ENCODE measurements around the gene REEP1.
A peak's percentile ranks its signal among the peaks of the same experiment; 100 is the strongest.
"Not testable (repeated sequence)": the region's sequence is repeated elsewhere in the genome, so short reads cannot be mapped to it uniquely, and the experiment has no call there.

The REEP1 gene

GRCh38 chr2:86337244-86337835, at the start of gene REEP1:
REEP1 (minus strand) TSS chr2:86337626; CDS start chr2:86337510, 116 bp downstream.
- no peak for DNase-seq

DNA sequence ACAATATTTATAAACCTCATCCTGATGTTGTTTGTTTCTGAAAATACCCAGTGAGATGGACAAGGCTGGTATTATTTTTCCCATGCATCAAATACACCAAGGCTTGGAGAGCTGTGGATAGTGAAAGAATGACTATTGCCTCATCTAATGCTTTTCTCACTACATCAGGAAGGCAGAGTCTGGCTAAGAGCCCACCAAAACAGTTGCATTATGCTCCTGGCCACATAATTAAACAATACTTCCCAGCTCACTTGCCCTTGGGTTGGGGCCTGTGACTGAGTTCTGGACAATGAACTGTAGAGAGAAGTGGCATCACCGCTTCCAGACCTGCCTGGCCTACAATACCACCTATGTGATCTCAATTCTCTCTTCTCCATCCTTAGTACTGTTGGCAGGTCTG, 46.4 kb upstream of the REEP1 start:
- no peak for DNase-seq

GRCh38 chr2:86382698-86383097, 45.3 kb upstream of the REEP1 start:
- no peak for DNase-seq

- no peak for DNase-seq
Observed at GRCh38 chr2:86382108-86382507, 44.7 kb upstream of the REEP1 start.

GRCh38 chr2:86378469-86378868, 41.0 kb upstream of the REEP1 start:
- no peak for DNase-seq

DNA sequence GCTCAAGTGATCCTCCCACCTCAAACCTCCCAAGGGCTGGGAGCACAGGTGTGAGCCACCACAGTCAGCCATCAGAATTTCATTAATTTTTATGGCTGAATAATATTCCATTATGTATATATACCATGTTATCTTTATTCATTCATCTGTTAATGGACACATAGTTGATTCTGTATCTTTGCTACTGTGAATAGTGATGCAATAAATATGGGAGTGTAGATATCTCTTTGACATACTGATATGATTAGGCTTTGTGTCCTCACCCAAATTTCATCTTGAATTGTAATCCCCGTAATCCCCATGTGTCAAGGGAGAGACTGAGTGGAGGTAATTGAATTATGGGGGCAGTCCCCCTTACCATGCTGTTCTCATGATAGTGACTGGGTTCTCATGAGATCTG, 38.2 kb upstream of the REEP1 start:
- DNase-seq: no peak

DNA sequence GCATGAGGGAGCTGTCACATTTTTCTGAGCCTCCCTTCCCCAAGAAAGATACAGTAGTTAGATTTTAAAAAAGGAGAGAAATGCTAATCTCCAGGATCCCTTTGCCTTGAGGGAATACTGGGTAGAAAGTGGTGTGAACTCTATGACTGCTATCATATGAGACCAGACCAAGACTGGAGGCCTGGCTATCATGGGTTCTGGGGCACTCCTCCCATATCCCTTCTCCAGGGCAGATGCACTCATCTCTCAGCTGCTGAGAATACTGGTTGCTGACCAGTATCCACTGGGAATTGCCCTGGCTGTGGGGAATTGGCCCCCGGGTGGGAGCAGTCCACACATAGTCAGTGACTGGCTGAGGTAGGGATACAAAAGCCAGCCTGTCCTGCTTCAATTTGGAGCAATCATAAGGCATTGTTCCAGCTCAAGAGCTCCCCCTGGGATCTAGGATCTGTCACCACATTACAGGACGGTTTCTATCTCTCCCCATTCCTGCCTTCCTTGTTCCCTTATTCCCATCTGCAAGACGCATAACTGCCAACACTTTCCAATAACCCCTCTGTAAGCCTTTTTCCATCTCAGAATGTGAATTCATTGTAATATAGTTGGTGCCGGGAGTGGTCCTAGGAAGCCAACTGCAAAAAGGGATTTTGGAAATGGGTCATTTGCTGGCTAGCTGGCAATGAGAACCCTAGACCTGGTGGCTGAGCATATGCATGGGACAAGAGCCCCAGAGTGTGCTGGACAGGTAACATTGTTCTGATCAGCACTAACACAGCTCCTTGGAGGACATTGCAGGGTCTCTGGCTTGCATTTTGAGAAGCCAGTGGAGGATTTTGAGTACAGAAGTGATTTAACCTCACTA, 35.4 kb upstream of the REEP1 start:
- peak; percentile 13 for DNase-seq

DNA sequence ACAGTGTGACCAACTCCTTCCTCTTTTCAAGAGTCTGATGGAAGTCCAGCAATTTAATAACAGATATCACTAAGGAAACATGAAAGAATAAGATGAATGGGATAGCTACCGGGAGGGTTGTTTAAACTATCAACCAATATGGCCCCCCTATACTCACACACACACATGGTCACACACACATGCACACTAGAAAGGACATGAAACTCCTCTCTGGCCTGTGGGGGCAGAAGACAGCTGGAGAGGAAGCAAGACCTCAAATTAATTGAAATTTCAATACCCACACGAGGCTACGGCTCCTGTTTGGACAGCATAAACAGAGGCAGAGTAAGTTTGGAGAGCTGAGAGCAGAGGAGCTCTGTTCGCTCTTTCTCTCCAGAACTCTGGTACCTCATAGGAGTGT, 34.7 kb upstream of the REEP1 start:
- DNase-seq: no peak

- DNase-seq: no peak
Observed at GRCh38 chr2:86371527-86371926, 34.1 kb upstream of the REEP1 start.

DNA sequence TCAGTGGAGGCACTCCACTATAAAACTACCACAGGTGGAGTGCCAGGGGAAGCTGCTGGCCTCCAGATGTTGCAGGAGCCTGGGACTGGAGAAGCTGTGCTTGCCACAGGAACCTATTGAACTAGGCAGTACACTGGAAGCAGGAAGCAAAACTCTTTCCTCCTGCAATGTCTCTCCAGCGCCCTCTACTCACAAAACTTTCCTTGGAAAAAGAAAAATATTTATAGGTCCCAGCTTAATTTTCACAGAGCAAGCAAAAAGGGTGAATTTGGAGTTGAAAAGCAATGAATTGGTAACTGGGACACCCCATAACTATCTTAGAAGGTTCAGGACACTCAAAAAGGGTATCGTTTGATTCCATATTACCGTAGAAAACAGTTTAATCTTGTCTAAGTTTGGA, 33.2 kb upstream of the REEP1 start:
- no peak for DNase-seq

DNA sequence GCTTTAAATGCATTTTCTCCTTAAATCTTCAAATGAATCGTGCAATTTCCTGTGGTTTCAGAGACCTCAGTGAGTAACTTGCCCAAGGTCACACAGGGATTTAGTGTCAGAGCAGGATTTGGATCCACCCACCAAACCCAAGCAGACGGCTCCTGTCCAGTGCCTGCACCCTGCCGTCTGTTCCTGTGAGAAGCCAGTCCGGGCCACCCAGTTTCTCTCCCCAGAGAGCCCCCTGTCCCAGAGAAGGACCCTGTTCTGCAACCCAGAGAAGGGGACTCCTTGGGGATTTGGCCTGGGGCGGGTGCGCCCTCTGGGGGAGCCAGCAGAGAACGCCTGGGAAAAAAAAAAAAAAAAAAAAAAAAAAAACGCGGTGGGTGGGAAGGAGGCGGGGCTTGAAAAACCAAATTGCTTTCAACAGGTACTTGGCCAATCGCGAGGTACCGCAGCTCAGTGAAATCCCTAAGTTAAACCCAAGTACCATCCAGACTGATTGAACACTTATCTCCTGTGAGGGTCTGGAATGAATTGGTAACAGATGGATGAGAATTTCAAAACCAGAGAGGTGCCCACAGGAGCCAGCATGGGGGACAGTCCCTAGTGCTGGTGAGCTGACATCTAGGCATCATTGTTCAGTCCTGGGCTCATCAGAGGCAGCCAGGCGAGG, 30.9 kb upstream of the REEP1 start:
- DNase-seq: peak; percentile 36

GRCh38 chr2:86367499-86367777, 30.0 kb upstream of the REEP1 start:
- no peak for DNase-seq

DNA sequence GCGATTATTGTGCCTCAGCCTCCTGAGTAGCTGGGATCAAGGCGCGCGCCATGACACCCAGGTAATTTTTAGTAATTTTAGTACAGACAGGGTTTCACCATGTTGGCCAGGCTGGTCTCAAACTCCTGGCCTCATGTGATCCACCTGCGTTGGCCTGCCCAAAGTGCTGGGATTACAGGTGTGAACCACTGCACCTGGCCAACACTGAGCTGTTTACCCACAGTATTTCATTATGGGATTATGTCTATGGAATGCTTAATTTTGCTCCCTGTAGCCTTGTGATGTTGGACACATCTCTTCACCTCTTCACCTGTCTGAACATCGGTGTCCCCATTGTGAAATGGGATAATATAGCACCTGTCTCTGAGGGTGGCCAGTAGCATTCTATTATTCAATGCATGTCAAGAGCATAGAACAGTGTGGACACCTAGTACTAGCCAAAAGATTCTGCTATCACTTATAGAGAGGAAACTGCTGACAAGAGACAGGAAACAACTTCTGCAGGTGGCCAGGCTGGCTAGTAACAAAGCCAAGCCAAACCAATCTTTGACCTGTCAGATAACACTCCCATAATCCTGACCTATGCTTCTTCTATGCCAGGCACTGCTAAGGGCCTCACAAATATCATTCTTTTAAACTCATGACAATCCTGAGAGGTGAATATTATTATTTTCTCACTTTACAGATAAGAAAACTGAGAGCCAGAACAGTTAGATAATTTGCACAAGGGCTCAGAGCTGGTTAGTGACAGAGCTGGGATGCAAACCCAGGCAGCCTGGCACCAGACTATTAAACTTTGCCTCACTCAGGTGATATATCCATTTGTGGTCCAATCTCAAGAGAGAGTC, 29.4 kb upstream of the REEP1 start:
- no peak for DNase-seq

DNA sequence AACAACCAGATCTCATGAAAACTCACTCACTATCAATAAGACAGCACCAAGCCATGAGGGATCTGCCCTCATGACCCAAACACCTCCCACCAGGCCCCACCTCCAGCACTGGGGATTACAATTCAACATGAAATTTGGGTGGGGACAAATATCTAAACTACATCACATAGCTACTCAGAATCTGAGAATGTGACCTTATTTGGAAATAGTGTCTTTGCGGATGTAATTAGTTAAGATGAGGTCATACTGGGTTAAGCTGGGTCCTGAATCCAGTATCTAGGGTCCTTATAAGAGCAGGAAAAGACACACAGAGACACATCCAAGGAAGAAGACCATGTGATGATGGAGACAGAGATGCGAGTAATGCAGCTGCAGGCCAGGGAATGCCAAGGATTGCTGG, 27.5 kb upstream of the REEP1 start:
- no peak for DNase-seq

DNA sequence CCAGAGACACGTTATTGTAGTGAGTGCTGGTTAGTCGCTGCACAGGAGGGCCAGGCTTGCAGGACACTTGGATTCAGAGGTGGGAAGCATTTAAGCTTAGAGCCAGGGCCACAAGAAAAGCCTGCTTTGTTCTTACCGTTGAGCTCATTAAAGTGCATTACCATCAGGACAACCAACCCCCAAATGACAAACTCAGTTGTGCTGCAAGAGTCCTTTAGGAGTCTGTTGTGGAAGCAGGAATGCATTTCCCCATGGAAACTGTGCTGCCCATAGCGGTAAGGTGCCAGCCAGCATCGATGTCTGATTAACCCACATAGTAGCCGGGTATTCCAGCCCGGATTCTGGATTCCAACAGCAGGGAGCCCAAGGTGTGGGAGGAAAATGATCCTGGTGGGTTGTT, 23.4 kb upstream of the REEP1 start:
- no peak for DNase-seq

DNA sequence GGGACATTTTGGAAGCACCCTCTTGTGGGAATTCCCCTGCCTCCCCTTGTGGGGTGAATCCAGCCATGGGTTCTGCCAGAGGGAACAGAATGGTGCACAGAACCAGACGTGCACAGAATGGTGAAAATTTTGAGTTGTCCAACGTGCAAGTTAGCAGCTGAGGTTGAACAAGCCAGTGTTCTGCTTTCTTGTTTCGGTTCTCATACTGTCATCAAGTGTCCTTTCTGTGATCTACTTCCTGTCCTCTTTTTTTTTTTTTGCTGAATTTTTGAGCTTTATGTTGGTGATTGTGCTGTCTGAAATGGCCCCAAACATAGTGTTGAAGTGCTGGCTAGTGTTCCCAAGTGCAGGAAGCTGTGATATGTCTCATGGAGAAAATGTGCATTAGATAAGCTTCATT, 21.5 kb upstream of the REEP1 start:
- DNase-seq: no peak

- DNase-seq: no peak
Observed at GRCh38 chr2:86357392-86357963, 20.1 kb upstream of the REEP1 start.

DNA sequence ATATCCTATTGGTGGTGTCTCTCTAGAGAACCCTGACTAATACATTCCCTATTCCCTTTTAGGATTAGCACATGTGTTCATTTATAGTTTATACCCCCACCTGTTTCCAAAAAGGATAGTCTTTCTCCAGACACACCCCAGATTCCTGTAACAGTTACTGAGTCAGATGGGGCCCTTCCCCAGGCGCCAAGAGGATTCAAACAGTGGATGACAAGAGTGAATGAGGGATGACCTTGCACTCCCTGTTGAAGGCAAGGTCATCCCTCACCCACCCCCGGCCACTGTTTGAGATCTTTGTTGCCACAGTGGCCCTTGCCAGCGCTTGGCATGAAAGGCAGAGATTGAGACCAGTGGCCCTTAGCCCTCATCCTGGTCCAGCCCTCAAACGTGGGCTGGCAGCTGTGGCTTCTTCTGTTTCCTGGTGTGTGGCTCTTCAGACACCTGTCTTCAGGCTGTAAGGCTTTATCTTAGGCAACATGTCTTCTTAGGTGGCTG, 15.3 kb upstream of the REEP1 start:
- DNase-seq: no peak

DNA sequence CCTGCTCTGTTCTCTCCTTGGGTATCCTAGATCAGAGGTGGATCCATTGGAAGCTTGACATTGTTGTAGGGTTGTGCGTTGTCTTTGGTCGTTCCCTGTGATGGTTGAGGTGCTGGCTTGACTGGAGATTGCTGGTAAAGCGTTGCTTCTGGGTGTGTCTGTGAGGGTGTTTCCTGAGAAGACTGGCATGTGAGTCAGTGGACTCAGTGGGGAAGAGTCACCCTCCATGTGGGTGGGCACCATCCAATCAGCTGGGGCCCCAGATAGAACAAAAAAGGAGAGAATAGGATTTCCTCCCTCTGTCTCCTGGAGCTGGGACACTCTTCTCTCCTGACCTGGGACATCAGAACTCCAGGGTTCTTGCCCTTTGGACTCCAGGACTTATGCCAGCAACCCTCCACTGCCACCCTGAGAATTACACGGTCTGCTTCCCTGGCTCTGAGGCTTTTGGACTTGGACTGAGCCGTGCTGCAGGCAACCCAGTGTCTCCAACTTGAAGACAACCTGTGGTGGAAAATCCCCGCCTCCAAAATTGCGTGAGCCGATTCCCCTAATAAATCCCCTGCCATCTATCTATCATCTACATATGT, 14.8 kb upstream of the REEP1 start:
- no peak for DNase-seq

DNA sequence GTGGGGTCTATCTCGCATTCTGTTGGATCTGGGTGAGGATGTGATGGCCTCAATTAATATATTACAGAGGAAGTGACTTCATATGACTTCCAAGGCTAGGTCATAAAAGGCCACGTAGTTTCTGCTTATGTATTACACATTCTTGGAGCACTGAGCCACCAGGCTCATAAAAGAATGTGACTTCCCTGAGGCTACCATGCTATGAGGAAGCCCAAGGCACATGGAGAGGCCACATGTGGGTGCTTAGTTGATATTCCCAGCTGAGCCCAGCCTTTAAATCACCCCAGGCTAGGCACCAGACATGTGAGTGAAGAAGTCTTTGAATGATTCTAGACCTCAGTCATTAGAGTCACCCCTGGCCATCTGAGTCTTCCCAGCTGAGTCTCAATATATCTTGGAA, 13.3 kb upstream of the REEP1 start:
- DNase-seq: no peak

DNA sequence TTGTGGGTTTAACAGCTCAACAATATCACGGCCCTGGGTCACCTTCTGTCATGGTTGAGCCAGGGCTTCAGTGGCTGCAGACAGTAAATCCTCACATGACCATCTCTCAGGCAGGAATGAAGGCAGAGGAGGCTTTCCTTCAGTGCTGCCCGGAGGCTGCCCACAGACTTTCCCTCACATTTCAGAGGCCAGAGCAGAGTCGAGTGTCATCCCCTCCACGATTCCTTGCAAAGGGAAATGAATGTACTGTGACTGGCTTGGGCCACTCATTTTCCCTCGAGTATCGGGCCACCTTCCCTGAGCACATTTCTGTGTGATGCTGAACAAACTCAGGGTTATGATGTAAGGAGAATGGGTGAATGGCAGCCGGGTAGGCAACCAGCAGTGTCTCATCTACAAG, 10.0 kb upstream of the REEP1 start:
- DNase-seq: no peak

DNA sequence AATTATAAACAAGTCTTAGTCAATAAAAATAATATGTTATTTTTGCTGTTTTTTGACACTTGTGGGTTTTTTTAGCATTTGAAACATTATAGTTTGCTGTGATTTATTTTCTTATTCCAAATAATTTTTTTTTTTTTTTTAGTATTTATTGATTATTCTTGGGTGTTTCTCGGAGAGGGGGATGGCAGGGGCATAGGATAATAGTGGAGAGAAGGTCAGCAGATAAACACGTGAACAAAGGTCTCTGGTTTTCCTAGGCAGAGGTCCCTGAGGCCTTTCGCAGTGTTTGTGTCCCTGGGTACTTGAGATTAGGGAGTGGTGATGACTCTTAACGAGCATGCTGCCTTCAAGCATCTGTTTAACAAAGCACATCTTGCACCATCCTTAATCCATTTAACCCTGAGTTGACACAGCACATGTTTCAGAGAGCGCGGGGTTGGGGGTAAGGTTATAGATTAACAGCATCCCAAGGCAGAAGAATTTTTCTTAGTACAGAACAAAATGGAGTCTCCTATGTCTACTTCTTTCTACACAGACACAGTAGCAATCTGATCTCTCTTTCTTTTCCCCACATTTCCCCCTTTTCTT, 8.5 kb upstream of the REEP1 start:
- not testable (repeated sequence) for DNase-seq

Data from NCI-H1105 (cell line).